ENCODE measurements around the gene GZMM. TPM values are rescaled to one million over a fixed set of nuclear protein-coding genes. Genes with fewer than 3 reads are reported as not detected.

The GZMM gene
- total RNA-seq, 4 donors from 2014 or later = 0.88 TPM; not detected in 3

DNA sequence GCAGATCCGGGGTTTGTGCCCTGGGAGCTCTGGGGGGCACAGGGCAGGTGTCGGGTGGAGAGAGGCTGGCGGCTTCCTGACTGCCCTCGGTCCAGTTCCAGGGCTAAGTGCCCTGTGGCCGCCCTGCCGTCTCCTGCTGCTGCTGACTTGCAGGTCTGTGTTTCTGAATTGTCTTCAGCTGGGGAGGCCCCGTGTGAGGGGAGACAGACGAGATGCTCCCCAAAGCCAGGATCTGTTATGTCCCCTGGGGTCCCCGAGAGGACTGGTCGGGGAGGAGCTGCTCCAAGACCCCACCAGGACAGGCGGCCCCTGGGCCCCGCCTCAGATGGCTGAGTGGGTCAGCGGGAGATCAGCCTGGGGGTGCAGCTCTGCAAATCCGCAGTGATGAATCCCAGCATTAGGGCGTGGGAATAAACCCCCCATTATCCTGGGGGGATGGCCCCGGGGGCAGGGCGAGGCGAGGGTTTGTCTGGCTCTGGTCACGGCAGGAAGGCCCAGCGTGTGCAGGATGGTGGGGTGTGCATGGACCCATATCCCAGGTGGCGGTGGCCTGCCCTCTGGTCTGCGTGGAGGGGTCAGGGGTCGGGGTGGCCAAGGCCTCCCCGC, 50.5 kb downstream of the GZMM start:
- TF ChIP-seq, protein P1, sequence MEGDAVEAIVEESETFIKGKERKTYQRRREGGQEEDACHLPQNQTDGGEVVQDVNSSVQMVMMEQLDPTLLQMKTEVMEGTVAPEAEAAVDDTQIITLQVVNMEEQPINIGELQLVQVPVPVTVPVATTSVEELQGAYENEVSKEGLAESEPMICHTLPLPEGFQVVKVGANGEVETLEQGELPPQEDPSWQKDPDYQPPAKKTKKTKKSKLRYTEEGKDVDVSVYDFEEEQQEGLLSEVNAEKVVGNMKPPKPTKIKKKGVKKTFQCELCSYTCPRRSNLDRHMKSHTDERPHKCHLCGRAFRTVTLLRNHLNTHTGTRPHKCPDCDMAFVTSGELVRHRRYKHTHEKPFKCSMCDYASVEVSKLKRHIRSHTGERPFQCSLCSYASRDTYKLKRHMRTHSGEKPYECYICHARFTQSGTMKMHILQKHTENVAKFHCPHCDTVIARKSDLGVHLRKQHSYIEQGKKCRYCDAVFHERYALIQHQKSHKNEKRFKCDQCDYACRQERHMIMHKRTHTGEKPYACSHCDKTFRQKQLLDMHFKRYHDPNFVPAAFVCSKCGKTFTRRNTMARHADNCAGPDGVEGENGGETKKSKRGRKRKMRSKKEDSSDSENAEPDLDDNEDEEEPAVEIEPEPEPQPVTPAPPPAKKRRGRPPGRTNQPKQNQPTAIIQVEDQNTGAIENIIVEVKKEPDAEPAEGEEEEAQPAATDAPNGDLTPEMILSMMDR (IDR thresholded peaks at IDR 0.05; ENCODE audit: low read depth) = no peak

DNA sequence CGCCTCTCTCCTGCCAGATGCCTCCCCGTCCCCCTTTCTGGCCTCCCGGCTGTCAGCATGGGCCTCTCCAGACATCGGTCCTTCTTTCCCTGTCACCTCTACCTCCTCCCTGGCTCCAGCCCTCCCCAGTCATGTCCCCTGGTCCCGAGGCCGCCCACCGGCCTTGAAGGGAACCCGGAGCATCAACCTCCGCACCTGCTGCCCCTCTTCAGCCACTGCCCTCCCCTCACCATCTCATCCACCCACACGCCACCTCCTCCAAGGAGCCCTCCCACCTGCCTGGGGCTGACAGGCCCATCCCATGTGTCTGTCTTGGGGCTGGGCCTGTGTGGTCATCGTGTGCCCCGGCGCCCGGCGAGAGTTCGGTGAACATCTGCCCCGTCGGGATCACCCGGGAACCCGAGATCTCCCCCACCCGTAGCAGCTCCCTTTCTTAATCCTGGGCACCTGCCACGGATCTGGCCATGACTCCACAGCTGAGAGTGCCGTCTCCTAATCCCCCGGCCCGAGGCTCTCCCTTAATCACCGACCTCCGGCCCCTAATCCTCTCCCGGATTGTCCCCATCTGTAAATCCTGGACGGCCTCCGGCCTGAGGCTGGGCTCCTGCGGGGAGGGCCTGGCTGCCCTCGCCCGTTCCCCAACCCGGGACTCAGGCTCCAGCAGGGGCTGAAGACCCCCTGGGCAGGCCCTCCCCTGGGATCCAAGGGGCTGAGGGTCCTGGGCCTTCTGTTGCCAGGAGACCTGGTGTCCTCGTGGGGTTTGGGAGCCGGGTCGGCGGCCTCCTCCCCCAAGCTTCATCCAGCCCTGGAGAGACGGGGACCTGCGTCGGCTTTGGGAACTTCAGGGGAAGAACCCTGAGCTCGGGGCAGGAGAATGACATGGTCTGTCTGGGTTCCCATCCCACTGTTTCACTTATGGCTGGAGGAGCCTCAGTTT, 51.7 kb downstream of the GZMM start:
- TF ChIP-seq, protein P1 (IDR thresholded peaks at IDR 0.05; ENCODE audit: low read depth) = no peak

DNA sequence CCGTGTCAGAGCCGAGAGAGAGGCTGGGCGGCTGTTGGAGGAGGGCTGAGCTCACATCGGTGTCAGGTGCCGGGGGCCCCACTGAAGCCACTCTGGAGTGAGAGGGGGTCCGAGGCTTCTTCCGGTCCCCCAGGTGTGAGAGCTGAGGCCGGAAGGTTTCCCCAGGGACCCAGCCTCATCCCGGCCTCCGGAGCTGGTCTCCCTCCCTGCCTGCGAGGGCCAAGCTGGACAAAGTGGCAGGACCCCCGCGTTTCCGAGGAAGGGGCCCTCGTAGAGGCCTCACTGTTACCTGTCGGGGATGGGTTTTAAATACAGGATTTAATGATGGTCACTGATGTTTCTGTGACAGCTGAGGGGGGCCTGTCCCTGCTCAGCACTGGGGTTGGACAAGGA, 52.4 kb downstream of the GZMM start:
- TF ChIP-seq, protein P1 (IDR thresholded peaks at IDR 0.05; ENCODE audit: low read depth) = no peak

DNA sequence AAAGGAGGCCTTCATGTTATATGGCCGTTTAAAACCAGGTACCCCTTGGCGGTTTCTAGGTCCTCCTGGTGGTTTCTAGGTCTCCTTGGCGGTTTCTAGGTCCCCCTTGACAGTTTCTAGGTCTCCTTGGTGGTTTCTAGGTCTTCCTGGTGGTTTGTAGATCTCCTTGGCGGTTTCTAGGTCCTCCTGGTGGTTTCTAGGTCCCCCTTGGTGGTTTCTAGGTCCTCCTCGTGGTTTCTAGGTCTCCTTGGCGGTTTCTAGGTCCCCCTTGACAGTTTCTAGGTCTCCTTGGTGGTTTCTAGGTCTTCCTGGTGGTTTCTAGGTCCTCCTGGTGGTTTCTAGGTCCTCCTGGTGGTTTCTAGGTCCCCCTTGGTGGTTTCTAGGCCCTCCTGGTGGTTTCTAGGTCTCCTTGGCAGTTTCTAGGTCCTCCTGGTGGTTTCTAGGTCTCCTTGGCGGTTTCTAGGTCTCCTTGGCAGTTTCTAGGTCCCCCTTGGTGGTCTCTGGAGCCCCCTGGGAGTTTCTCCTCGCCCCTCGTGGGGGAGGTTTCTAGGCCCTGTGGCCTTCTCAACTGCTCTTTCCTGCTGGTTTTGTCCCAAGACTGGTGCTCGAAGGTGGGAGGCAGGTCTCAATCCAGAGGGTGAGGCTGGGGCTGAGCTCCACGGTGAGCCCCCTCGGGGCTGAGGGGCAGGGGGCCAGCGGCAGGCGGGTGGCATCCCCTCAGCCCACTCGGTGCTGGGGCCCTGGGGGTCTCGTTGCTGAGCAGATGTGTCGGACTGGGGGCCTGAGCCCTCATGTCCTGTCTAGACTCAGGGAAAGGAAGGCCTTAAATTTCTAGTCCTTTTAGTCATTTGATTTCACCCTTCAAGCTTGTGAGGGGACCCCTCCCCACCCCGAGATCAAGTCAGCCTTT, 53.8 kb downstream of the GZMM start:
- TF ChIP-seq, protein P1 (IDR thresholded peaks at IDR 0.05; ENCODE audit: low read depth) = no peak

Other genes starting within 250 kb of the GZMM start
- gene MIER2, start 199.3 kb upstream of the GZMM start, total RNA-seq = 10 to 100 TPM in 2 of 4 donors, 1 to 10 TPM in 2; 2.4 to 16.0 (median 9.2) TPM
- 1 to 10 TPM in 1 of 4 donors, under 1 TPM in 2, not detected in 1; 0.44 to 6.8 (median 0.51) TPM for gene C2CD4C, start 134.9 kb upstream of the GZMM start, total RNA-seq
- 10 to 100 TPM in 1 of 4 donors, 1 to 10 TPM in 3; 7.3 to 20.2 (median 8.9) TPM for gene SHC2, start 83.0 kb upstream of the GZMM start, total RNA-seq
- under 1 TPM in 2 of 4 donors, not detected in 2; 0.38 to 0.68 TPM for gene MADCAM1, start 47.6 kb upstream of the GZMM start, total RNA-seq
- gene TPGS1, start 36.6 kb upstream of the GZMM start, total RNA-seq = 10 to 100 TPM in 3 of 4 donors, 1 to 10 TPM in 1; 9.1 to 54.1 (median 41.5) TPM
- gene CDC34, start 12.3 kb upstream of the GZMM start, total RNA-seq = 10 to 100 TPM; 25.8 to 81.2 (median 42.4) TPM
- 100 to 1,000 TPM; 313 to 793 (median 445) TPM for gene BSG, start 28.5 kb downstream of the GZMM start, total RNA-seq
- gene HCN2, start 45.8 kb downstream of the GZMM start, total RNA-seq = not detected
- gene POLRMT, start 89.5 kb downstream of the GZMM start, total RNA-seq = 10 to 100 TPM; 11.9 to 41.4 (median 14.7) TPM
- gene FGF22, start 95.8 kb downstream of the GZMM start, total RNA-seq = 1 to 10 TPM in 2 of 4 donors, not detected in 2; 1.3 to 2.2 TPM
- gene RNF126, start 119.2 kb downstream of the GZMM start, total RNA-seq = 10 to 100 TPM; 23.3 to 85.9 (median 31.1) TPM
- gene FSTL3, start 132.3 kb downstream of the GZMM start, total RNA-seq = 100 to 1,000 TPM in 2 of 4 donors, 10 to 100 TPM in 2; 54.5 to 124 (median 91.4) TPM
- gene PRSS57, start 151.4 kb downstream of the GZMM start, total RNA-seq = not detected
- 100 to 1,000 TPM in 1 of 4 donors, 10 to 100 TPM in 3; 57.1 to 228 (median 77.4) TPM for gene PALM, start 164.9 kb downstream of the GZMM start, total RNA-seq
- gene MISP, start 207.1 kb downstream of the GZMM start, total RNA-seq = not detected

Data from subcutaneous adipose tissue (tissue), 4 donors.